ENCODE results near the gene CFAP20.

- no peak for TF ChIP-seq POLR2AphosphoS5 (IDR thresholded peaks at IDR 0.05; ENCODE audit: low read depth, low read length)
- TF ChIP-seq POLR2A (IDR thresholded peaks at IDR 0.05; ENCODE audit: low read depth, low read length), result no peak
- TF ChIP-seq TAF1 (IDR thresholded peaks at IDR 0.05; ENCODE audit: borderline replicate concordance, low read depth, low read length), result no peak
These were observed 13.1 kb downstream of the CFAP20 start for GRCh38 chr16:58116081-58116480.

Measured in GM12892 (cell line).